RWPE2 (cell line): ENCODE measurements around the gene ERCC8.

Experiments used
- ATAC-seq: fragments of 200-7000 bp; cut with Tn5 transposase; 3 replicates; pipeline ENCODE4 v1.9.1; 2021; ENCODE audit warnings: low read depth
- DNase-seq: peaks from one replicate; pipeline ENCODE4 v3.0.0-alpha.2; 2020; ENCODE audit warnings: low spot score
- H3K27ac ChIP-seq: fragments of 450-650 bp; 2 replicates; pipeline ENCODE4 v1.5.1; 2017; ENCODE audit warnings: mild to moderate bottlenecking; ENCODE audit not compliant: poor library complexity, severe bottlenecking
- H3K27me3 ChIP-seq: fragments of 250-450 bp; sonication (Bioruptor Pico); 2 replicates; pipeline ENCODE4 v1.5.1; 2021; ENCODE audit warnings: mild to moderate bottlenecking, moderate library complexity; ENCODE audit not compliant: insufficient read depth, poor library complexity, severe bottlenecking
- H3K36me3 ChIP-seq: fragments of 250-450 bp; sonication (Bioruptor Pico); 2 replicates; pipeline ENCODE4 v1.5.1; 2020; ENCODE audit warnings: low read depth, mild to moderate bottlenecking, moderate library complexity
- H3K4me1 ChIP-seq: fragments of 250-450 bp; sonication (Bioruptor Pico); 2 replicates; pipeline ENCODE4 v1.5.1; 2021; ENCODE audit warnings: mild to moderate bottlenecking, moderate library complexity; ENCODE audit not compliant: insufficient read depth, poor library complexity, severe bottlenecking
- H3K4me3 ChIP-seq: fragments of 250-450 bp; sonication (Bioruptor Pico); 2 replicates; pipeline ENCODE4 v1.5.1; 2021; ENCODE audit warnings: mild to moderate bottlenecking, moderate library complexity; ENCODE audit not compliant: severe bottlenecking
- H3K9me3 ChIP-seq: fragments of 250-450 bp; sonication (Bioruptor Pico); 2 replicates; pipeline ENCODE4 v1.5.1; 2021; ENCODE audit warnings: mild to moderate bottlenecking, moderate library complexity; ENCODE audit not compliant: severe bottlenecking
- TF ChIP-seq, protein P1 (sequence below): fragments of 450-650 bp; IDR thresholded peaks from one replicate; pipeline ENCODE4 v1.5.1; 2017; ENCODE audit warnings: mild to moderate bottlenecking, moderate library complexity; ENCODE audit not compliant: poor library complexity, severe bottlenecking

Gene ERCC8

DNA sequence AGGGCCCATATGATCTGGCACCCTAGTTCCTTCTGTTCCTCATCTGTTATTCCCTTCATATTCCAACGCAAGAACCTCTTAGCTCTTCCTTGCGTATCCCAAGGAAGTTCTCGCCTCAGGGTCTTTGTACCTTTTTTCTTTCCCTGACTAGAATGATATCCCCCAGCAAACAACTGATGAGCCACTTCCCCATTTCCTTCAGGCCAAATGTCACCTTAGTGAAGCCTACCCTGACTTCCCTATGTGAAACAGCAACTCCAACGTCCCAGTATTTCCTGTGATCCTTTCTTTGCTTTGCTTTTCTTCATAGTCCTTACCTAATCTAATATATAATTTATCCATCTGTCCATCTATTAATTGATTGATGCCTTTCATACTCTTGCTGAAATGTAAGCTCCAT, 47.9 kb downstream of the ERCC8 start:
- Histone ChIP-seq H3K9me3 (no peaks in the 10 kb centered on the region), H3K4me1 (no peaks in the 10 kb centered on the region), H3K27me3 (no peaks in the 10 kb centered on the region), H3K4me3 (no peak overlapping the region), H3K36me3 (peaks cover 45% of the 10 kb centered on the region), H3K27ac (no peak overlapping the region)
- TF ChIP-seq, protein P1, sequence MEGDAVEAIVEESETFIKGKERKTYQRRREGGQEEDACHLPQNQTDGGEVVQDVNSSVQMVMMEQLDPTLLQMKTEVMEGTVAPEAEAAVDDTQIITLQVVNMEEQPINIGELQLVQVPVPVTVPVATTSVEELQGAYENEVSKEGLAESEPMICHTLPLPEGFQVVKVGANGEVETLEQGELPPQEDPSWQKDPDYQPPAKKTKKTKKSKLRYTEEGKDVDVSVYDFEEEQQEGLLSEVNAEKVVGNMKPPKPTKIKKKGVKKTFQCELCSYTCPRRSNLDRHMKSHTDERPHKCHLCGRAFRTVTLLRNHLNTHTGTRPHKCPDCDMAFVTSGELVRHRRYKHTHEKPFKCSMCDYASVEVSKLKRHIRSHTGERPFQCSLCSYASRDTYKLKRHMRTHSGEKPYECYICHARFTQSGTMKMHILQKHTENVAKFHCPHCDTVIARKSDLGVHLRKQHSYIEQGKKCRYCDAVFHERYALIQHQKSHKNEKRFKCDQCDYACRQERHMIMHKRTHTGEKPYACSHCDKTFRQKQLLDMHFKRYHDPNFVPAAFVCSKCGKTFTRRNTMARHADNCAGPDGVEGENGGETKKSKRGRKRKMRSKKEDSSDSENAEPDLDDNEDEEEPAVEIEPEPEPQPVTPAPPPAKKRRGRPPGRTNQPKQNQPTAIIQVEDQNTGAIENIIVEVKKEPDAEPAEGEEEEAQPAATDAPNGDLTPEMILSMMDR = no peak
- ATAC-seq (no peak), DNase-seq (no peak)

DNA sequence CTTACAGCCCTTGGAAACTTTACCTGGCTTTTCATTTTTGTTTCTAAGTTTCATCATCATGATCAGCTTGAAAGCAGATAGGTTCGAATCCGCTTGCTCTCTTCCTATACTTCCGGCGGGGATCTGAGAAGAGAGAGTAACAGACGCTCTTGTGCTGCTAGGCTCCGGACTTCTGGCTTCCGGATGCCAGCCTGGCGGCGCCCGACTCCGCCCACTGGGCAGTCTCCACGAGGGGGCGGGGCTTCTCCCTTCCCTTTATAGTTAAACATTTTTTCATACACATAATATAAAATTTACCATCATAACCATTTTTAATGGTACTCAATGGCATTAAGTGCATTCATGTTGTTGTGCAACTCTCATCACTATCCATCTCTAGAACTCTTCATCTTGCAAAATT, 51.3 kb downstream of the ERCC8 start:
- H3K4me1 ChIP-seq = no peaks in the 10 kb centered on the region
- no peaks in the 10 kb centered on the region for H3K27me3 ChIP-seq
- no peak for DNase-seq
- TF ChIP-seq, protein P1 = no peak
- ATAC-seq = no peak
- H3K27ac ChIP-seq = no peak overlapping the region
- no peaks in the 10 kb centered on the region for H3K9me3 ChIP-seq
- no peak overlapping the region for H3K4me3 ChIP-seq
- H3K36me3 ChIP-seq = peaks cover 31% of the 10 kb centered on the region

- Histone ChIP-seq H3K27ac (no peak overlapping the region), H3K27me3 (no peaks in the 10 kb centered on the region), H3K36me3 (peaks cover 18% of the 10 kb centered on the region), H3K9me3 (no peaks in the 10 kb centered on the region), H3K4me3 (no peak overlapping the region), H3K4me1 (no peaks in the 10 kb centered on the region)
- TF ChIP-seq, protein P1 = no peak
- DNase-seq (no peak), ATAC-seq (no peak)
These were observed 53.2 kb downstream of the ERCC8 start for GRCh38 chr5:60891667-60892066.

GRCh38 chr5:60888359-60889061, 56.4 kb downstream of the ERCC8 start:
- DNase-seq (no peak), ATAC-seq (no peak)
- no peak overlapping the region for H3K27ac ChIP-seq
- peaks cover 9% of the 10 kb centered on the region; the same call in 1 of the 2 replicates for H3K36me3 ChIP-seq
- TF ChIP-seq, protein P1 = no peak
- no peaks in the 10 kb centered on the region for H3K27me3 ChIP-seq
- H3K4me1 ChIP-seq = no peaks in the 10 kb centered on the region
- H3K4me3 ChIP-seq = no peak overlapping the region
- no peaks in the 10 kb centered on the region for H3K9me3 ChIP-seq

- TF ChIP-seq, protein P1 = no peak
- H3K4me1 ChIP-seq = no peaks in the 10 kb centered on the region
- no peak for ATAC-seq
These were observed 57.1 kb downstream of the ERCC8 start for GRCh38 chr5:60887746-60888145.

More at GRCh38 chr5:60887746-60888145, 57.1 kb downstream of the ERCC8 start:
- no peaks in the 10 kb centered on the region for H3K27me3 ChIP-seq
- no peak for DNase-seq
- H3K27ac ChIP-seq = no peak overlapping the region
- H3K9me3 ChIP-seq = no peaks in the 10 kb centered on the region
- no peak overlapping the region for H3K4me3 ChIP-seq
- peaks cover 10% of the 10 kb centered on the region; the same call in 1 of the 2 replicates for H3K36me3 ChIP-seq
